ENCODE measurements around the gene MARCKSL1.
"Not testable (repeated sequence)": the region's sequence is repeated elsewhere in the genome, so short reads cannot be mapped to it uniquely, and the experiment has no call there.

Gene MARCKSL1

DNA sequence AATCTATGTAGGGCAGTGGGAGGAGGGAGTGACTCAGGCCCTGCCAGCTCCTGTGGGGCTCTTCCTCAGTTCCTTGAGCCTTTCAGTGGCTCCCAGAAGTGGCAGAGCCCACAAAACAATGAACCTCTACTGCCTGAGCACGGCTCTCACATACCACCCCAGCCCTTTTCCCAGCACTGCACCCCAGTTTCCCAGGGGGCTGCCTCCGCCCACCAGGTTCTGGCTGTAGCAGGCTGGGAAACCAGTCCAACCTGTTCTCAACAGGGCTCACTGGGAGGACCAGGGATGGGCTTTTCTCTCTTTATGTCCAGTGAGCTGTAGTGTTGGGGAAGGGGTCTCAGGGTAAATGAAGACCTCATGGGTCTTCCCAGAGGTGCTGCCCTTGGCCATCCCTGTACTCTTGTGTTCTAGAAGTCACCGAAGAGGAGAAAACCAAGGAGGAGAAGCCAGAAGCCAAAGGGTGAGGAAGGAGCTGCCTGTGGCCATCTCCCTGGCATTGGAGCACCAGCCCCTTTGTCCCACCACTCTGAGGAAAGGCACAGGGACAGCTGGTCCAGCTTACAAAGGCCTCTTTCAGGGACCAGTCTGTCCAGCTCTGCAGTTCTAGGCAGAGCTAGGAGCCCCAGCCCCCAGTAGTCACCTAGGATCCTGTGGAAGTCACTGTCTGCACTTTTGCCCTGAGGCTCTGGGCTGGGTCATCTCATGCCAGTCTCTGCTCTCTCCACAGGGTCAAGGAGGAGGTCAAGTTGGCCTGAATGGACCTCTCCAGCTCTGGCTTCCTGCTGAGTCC is 3.5 kb downstream of the MARCKSL1 start:
- no peak for DNase-seq

- no peak for DNase-seq
Measured at GRCh38 chr1:32331549-32331948, 4.5 kb downstream of the MARCKSL1 start.

GRCh38 chr1:32330558-32331151 is 5.4 kb downstream of the MARCKSL1 start:
- DNase-seq, result no peak

GRCh38 chr1:32329931-32330466 is 6.0 kb downstream of the MARCKSL1 start:
- DNase-seq, result no peak

GRCh38 chr1:32327204-32327603 is 8.8 kb downstream of the MARCKSL1 start:
- DNase-seq, result no peak

- peak; percentile 34 to 61 for DNase-seq
Measured at GRCh38 chr1:32321712-32322291, 14.2 kb downstream of the MARCKSL1 start.

DNA sequence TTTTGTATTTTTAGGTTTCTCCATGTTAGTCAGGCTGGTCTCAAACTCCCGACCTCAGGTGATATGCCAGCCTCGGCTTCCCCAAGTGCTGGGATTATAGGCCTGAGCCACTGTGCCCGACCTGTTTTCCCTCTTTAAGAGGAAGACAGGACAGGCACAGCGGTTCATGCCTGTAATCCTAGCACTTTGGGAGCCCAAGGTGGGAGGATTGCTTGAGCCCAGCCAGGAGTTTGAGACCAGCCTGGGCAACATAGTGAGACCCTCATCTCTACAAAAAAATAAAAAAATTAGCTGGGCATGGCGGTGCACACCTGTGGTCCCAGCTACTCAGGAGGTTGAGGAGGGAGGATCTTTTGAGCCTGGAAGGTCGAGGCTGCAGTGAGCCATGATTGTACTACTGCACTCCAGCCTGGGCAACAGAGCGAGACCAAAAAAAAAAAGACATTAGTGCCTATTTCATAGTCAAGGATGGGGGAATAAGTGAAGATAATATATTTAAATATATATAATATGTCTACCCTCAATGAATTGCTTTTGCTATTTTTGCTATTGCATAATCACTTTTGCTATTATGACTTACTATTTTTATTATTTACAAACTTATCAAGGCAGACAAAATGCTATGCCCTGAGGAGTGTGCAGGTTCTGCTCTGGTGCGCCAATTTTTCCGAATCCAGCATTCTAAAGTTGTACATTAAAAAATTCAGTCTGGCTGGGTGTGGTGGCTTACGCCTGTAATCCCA is 17.7 kb downstream of the MARCKSL1 start:
- no peak for DNase-seq

DNA sequence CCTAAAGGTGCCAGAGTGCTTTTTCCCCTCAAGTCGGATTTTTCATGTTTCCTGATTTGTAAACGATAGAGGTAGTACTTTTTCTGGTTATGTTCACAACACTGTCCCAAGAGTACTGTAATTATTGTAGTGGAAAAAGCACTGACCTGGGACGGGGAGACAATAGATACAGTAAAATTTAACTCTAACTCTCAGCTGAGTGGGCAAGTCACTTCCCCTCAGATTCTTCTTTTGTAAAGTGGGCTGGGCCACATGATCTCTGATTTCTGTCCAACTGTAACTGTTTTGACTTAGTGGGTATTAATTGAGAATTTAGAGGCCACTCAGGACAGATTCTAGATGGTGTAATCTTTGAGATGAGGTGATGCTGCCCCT is 19.1 kb downstream of the MARCKSL1 start:
- no peak for DNase-seq

GRCh38 chr1:32311709-32312393 is 24.2 kb downstream of the MARCKSL1 start:
- no peak for DNase-seq

DNA sequence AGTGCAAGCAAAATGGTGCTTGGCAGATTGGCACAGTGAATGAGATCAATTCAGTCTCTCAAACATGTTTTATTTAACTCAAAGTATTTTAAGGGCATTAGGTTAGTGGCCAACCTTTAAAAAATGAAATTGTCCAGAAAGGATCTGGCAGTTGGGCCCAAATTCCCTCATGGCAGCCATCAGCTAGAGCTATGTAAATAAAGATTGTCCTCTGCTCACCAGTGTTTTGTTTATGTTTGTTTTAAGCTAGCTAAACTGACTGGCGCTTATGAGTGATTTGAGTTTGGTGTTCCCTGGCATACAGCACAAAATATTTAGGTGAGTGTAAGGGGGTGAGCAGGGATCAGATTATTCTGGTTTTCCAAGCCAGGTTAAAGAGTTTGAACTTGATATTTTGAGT is 26.1 kb downstream of the MARCKSL1 start:
- no peak for DNase-seq

DNA sequence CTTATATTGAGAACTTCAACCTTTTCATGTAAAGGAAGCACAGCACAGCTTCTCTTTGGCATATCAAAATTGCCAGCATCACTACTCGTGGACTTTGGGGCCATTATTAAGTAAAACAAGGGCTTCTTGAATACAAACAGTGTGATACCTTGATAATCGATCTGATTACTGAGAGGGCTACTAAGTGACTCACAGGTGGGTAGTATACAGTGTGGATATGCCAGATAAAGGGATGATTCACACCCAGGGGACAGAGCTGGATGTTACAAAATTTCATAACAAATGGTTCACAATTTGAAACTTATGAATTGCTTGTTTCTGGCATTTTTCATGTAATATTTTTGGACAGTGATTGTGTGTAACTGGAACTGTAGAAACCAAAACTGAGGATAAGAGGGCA is 28.7 kb downstream of the MARCKSL1 start:
- DNase-seq, result no peak

DNA sequence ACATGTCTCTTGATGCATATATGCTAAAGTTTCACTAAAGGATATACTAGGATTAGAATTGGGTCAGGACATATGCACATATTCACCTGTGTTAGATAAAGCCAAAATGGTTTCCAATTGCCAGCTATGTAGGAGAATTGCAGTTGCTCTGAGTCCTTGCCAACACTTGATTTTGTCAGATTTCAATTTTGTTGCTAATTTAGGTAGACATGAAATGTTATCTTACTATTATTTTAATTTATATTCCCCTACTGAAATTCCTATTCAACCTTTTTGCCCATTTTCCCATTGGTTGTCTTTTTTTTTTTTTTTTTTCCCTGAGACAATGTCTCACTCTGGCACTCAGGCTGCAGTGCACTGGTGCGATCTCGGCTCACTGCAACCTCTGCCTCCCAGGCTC is 30.7 kb downstream of the MARCKSL1 start:
- DNase-seq, result no peak

GRCh38 chr1:32303997-32304622 is 31.9 kb downstream of the MARCKSL1 start:
- DNase-seq, result no peak

DNA sequence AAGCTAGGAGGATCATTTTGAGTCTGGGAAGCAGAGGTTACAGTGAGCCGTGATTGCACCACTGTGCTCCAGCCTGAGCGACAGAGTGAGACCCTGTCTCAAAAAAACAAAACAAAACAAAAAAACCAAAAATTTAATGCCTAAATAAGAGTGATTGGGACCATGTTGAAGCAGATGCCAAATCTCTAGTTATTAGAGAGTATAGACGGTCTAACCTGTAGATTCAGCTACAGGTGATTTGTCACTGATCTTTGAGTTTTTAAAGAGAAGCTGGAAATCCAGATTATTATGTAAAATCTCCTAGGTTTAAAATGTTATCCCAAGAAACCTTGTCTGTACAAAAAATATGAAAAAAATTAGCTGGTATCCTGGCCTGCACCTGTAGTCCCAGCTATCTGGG is 32.7 kb downstream of the MARCKSL1 start:
- no peak for DNase-seq

GRCh38 chr1:32299327-32299726 is 36.7 kb downstream of the MARCKSL1 start:
- DNase-seq, result no peak

DNA sequence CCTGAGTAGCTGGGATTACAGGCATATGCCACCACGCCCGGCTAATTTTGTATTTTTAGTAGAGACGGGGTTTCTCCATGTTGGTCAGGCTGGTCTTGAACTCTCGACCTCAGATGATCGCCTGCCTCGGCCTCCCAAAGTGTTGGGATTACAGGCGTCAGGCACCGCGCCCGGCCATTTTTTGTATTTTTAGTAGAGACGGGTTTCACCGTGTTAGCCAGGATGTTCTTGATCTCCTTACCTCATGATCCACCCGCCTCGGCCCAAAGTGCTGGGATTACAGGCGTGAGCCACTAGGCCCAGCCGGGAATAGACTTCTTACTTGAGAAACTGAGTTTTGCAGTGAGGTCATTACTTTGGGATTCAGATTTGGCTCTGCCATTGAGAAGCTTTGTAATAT is 37.8 kb downstream of the MARCKSL1 start:
- not testable (repeated sequence) for DNase-seq

DNA sequence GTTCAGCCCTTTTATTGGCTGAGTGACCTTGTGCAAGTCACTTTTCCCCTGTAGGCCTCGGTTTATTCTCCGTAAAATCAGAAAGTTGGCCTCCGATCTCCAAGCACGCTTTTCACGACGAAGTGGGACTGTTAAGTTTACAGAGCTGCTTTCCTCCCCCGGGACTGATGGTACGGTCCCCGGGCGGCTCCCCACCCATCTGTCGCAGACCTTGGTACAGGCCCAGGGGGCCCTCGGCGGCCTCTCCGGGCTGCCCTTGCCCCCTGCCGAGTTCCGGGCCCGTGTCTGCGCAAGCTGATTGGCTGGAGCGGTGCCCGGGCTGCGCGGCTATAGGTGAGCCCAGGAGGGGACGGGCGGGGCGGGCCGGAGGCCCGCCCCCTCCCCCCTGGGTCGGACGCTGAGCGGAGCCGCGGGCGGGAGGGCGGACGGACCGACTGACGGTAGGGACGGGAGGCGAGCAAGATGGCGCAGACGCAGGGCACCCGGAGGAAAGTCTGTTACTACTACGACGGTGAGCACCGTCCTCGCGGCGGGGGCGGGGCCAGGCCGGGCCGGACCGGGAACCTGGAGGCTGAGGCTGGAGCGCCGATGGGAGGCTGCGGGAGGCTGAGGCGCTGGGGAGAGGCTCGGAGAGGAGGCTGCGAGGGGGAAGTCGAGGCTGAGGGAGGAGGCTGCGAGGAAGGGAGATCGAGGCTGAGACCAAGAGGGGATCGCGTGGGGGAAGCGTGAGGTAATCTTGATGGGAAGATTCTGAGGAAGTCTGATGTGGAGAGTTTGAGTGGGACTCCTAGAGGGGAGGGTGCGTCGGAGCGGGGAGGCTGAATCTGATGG is 44.1 kb downstream of the MARCKSL1 start, which contains the start of gene HDAC1:
Gene HDAC1, plus strand, starts transcription at position 376 of the 831 bp plus-strand sequence. Its CDS starts 87 bp downstream, at position 463.
- DNase-seq, result peak; percentile 98

DNA sequence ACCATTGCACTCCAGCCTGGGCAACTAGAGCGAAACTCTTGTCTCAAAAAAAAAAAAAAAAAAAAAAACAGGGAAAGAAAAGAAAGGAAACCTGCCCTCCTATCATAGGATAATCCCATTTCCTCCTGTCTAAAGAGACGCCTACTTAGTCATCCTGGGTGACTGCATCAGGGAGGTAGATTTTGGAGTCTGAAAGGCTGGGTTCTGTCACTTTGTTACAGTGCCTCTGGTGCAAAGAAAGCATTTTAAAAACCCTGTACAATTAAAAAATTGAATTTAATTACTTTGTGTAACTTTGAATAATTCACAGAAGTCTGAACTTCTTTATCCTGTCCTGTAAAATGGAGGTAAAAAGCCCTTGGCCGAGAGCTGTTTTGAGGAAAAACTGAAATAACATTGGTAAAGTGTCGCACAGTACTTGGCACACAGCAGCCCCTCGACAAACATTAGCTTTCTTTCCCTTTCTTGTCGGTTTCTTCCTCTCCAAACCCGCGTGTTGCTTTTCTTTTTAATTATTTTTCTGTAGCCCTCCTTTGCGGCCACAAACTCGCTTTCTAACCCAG is 44.8 kb downstream of the MARCKSL1 start:
- DNase-seq, result no peak

DNA sequence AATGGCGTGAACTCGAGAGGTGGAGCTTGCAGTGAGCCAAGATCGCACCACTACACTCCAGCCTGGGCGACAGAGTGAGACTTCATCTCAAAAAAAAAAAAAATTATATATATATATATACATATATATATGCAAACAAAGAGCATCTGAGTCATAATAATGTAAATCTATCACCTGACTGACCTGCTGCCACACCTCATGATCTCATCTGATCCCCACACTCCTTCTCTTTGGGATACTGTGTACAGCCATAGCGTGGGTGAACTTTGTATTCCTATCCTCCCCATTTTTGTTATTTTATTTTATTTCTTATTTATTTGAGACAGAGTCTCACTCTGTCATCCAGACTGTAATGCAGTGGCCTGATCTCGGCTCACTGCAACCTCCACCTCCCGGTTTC is 46.8 kb downstream of the MARCKSL1 start:
- no peak for DNase-seq

- no peak for DNase-seq
Measured at GRCh38 chr1:32286763-32287162, 49.3 kb downstream of the MARCKSL1 start.

DNA sequence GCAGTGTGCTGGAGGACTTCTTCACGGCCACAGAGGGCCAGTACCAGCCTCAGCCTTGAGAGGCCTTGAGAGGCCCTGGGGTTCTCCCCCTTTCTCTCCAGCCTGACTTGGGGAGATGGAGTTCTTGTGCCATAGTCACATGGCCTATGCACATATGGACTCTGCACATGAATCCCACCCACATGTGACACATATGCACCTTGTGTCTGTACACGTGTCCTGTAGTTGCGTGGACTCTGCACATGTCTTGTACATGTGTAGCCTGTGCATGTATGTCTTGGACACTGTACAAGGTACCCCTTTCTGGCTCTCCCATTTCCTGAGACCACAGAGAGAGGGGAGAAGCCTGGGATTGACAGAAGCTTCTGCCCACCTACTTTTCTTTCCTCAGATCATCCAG is 50.4 kb downstream of the MARCKSL1 start:
- DNase-seq, result no peak
